ENCODE measurements around the gene PIK3R5.

PIK3R5 gene

GRCh38 chr17:8965394-8966168, at the start of gene PIK3R5:
Gene PIK3R5, minus strand, starts transcription at chr17:8965707. Its CDS starts 54,213 bp downstream, at chr17:8911494.
- H3K4me3 Mint-ChIP-seq = peak within 1 kb of the TSS; percentile 97
- peaks cover 62% of the 10 kb centered on the region for H3K4me1 Mint-ChIP-seq (ENCODE audit: low read depth)
- H3K36me3 Mint-ChIP-seq (ENCODE audit: low read depth) = peaks cover 28% of the 10 kb centered on the region
- H3K9me3 Mint-ChIP-seq = peaks cover 11% of the 10 kb centered on the region
- H3K27ac Mint-ChIP-seq = peak within 1 kb of the TSS; percentile 90
- no peaks in the 10 kb centered on the region for H3K27me3 Mint-ChIP-seq

GRCh38 chr17:9011001-9011400, 45.5 kb upstream of the PIK3R5 start:
- H3K4me1 Mint-ChIP-seq (ENCODE audit: low read depth) = no peaks in the 10 kb centered on the region
- peaks cover 3% of the 10 kb centered on the region for H3K36me3 Mint-ChIP-seq (ENCODE audit: low read depth)
- H3K27ac Mint-ChIP-seq = no peak overlapping the region
- H3K27me3 Mint-ChIP-seq = peaks cover 63% of the 10 kb centered on the region
- H3K9me3 Mint-ChIP-seq = no peaks in the 10 kb centered on the region
- H3K4me3 Mint-ChIP-seq = no peak overlapping the region

GRCh38 chr17:9009737-9010136, 44.2 kb upstream of the PIK3R5 start:
- Mint-ChIP-seq H3K9me3 (no peaks in the 10 kb centered on the region), H3K4me3 (no peak overlapping the region), H3K36me3 (ENCODE audit: low read depth) (peaks cover 3% of the 10 kb centered on the region), H3K4me1 (ENCODE audit: low read depth) (peaks cover 4% of the 10 kb centered on the region), H3K27me3 (peaks cover 72% of the 10 kb centered on the region), H3K27ac (no peak overlapping the region)

- Mint-ChIP-seq H3K36me3 (ENCODE audit: low read depth) (peaks cover 3% of the 10 kb centered on the region), H3K9me3 (no peaks in the 10 kb centered on the region), H3K4me1 (ENCODE audit: low read depth) (peaks cover 5% of the 10 kb centered on the region), H3K27ac (no peak overlapping the region), H3K4me3 (no peak overlapping the region), H3K27me3 (peaks cover 70% of the 10 kb centered on the region)
Measured at GRCh38 chr17:9009096-9009495, 43.6 kb upstream of the PIK3R5 start.

GRCh38 chr17:9007052-9007714, 41.7 kb upstream of the PIK3R5 start:
- Mint-ChIP-seq H3K36me3 (ENCODE audit: low read depth) (peaks cover 3% of the 10 kb centered on the region), H3K27me3 (peaks cover 67% of the 10 kb centered on the region), H3K4me1 (ENCODE audit: low read depth) (peaks cover 11% of the 10 kb centered on the region), H3K9me3 (no peaks in the 10 kb centered on the region), H3K27ac (no peak overlapping the region), H3K4me3 (no peak overlapping the region)

- Mint-ChIP-seq H3K27me3 (peaks cover 72% of the 10 kb centered on the region), H3K9me3 (no peaks in the 10 kb centered on the region), H3K27ac (no peak overlapping the region), H3K36me3 (ENCODE audit: low read depth) (peaks cover 3% of the 10 kb centered on the region), H3K4me1 (ENCODE audit: low read depth) (peaks cover 15% of the 10 kb centered on the region), H3K4me3 (no peak overlapping the region)
Measured at GRCh38 chr17:9006175-9006767, 40.8 kb upstream of the PIK3R5 start.

GRCh38 chr17:9004961-9005285, 39.4 kb upstream of the PIK3R5 start:
- Mint-ChIP-seq H3K4me1 (ENCODE audit: low read depth) (peaks cover 15% of the 10 kb centered on the region), H3K9me3 (no peaks in the 10 kb centered on the region), H3K4me3 (no peak overlapping the region), H3K27ac (no peak overlapping the region), H3K27me3 (peaks cover 70% of the 10 kb centered on the region), H3K36me3 (ENCODE audit: low read depth) (peaks cover 3% of the 10 kb centered on the region)

- H3K4me3 Mint-ChIP-seq = no peak overlapping the region
- peaks cover 66% of the 10 kb centered on the region for H3K27me3 Mint-ChIP-seq
- peaks cover 3% of the 10 kb centered on the region for H3K36me3 Mint-ChIP-seq (ENCODE audit: low read depth)
- no peak overlapping the region for H3K27ac Mint-ChIP-seq
- H3K9me3 Mint-ChIP-seq = no peaks in the 10 kb centered on the region
- peaks cover 15% of the 10 kb centered on the region for H3K4me1 Mint-ChIP-seq (ENCODE audit: low read depth)
Measured at GRCh38 chr17:9004132-9004960, 38.8 kb upstream of the PIK3R5 start.

- H3K27ac Mint-ChIP-seq = no peak overlapping the region
- peaks cover 15% of the 10 kb centered on the region for H3K4me1 Mint-ChIP-seq (ENCODE audit: low read depth)
- H3K9me3 Mint-ChIP-seq = no peaks in the 10 kb centered on the region
- peaks cover 62% of the 10 kb centered on the region for H3K27me3 Mint-ChIP-seq
- peak overlapping the region; percentile 30 for H3K4me3 Mint-ChIP-seq
- H3K36me3 Mint-ChIP-seq (ENCODE audit: low read depth) = peaks cover 3% of the 10 kb centered on the region
Measured at GRCh38 chr17:9003355-9004131, 38.0 kb upstream of the PIK3R5 start.

GRCh38 chr17:9002606-9003354, 37.3 kb upstream of the PIK3R5 start:
- Mint-ChIP-seq H3K27me3 (peaks cover 63% of the 10 kb centered on the region), H3K36me3 (ENCODE audit: low read depth) (peaks cover 3% of the 10 kb centered on the region), H3K4me3 (peak overlapping the region; percentile 60), H3K27ac (no peak overlapping the region), H3K9me3 (no peaks in the 10 kb centered on the region), H3K4me1 (ENCODE audit: low read depth) (peaks cover 15% of the 10 kb centered on the region)

- H3K27me3 Mint-ChIP-seq = peaks cover 57% of the 10 kb centered on the region
- H3K4me1 Mint-ChIP-seq (ENCODE audit: low read depth) = peaks cover 15% of the 10 kb centered on the region
- H3K27ac Mint-ChIP-seq = no peak overlapping the region
- H3K9me3 Mint-ChIP-seq = no peaks in the 10 kb centered on the region
- H3K4me3 Mint-ChIP-seq = peak overlapping the region; percentile 60
- peaks cover 3% of the 10 kb centered on the region for H3K36me3 Mint-ChIP-seq (ENCODE audit: low read depth)
Measured at GRCh38 chr17:9002227-9002605, 36.7 kb upstream of the PIK3R5 start.

- Mint-ChIP-seq H3K36me3 (ENCODE audit: low read depth) (peaks cover 3% of the 10 kb centered on the region), H3K27ac (no peak overlapping the region), H3K4me1 (ENCODE audit: low read depth) (peaks cover 15% of the 10 kb centered on the region), H3K9me3 (no peaks in the 10 kb centered on the region), H3K27me3 (peaks cover 52% of the 10 kb centered on the region), H3K4me3 (peak overlapping the region; percentile 30)
Measured at GRCh38 chr17:9001559-9001958, 36.1 kb upstream of the PIK3R5 start.

GRCh38 chr17:8997994-8998628, 32.6 kb upstream of the PIK3R5 start:
- Mint-ChIP-seq H3K27me3 (peaks cover 34% of the 10 kb centered on the region), H3K27ac (no peak overlapping the region), H3K4me3 (no peak overlapping the region), H3K9me3 (no peaks in the 10 kb centered on the region), H3K4me1 (ENCODE audit: low read depth) (peaks cover 21% of the 10 kb centered on the region), H3K36me3 (ENCODE audit: low read depth) (no peaks in the 10 kb centered on the region)
